ENCODE data around the gene VWA5B1. TPM values are rescaled to one million over a fixed set of nuclear protein-coding genes. Genes with fewer than 3 reads are reported as not detected.

The VWA5B1 gene
- total RNA-seq, 2 donors from 2014 or later: 0.22 to 0.43 TPM

DNA sequence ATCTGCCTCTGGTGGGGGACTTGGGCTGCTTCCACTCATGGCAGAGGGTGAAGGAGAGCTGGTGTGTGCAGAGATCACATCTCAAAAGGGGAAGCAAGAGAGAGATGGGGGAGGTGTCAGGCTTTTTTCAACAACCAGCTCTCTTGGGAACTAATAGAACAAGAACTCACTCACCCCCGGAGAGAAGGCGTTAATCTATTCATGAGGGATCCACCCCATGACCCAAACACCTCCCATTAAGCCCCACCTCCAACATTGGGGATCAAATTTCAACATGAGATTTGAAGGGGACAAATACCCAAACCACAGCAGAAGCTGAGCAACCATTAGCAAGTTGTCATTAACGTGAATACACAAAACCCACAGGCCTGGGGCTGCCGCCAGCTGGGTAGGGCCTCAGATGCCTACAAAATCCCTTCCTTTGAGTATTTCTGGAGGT, 12.0 kb upstream of the VWA5B1 start:
- TF ChIP-seq, protein P1, sequence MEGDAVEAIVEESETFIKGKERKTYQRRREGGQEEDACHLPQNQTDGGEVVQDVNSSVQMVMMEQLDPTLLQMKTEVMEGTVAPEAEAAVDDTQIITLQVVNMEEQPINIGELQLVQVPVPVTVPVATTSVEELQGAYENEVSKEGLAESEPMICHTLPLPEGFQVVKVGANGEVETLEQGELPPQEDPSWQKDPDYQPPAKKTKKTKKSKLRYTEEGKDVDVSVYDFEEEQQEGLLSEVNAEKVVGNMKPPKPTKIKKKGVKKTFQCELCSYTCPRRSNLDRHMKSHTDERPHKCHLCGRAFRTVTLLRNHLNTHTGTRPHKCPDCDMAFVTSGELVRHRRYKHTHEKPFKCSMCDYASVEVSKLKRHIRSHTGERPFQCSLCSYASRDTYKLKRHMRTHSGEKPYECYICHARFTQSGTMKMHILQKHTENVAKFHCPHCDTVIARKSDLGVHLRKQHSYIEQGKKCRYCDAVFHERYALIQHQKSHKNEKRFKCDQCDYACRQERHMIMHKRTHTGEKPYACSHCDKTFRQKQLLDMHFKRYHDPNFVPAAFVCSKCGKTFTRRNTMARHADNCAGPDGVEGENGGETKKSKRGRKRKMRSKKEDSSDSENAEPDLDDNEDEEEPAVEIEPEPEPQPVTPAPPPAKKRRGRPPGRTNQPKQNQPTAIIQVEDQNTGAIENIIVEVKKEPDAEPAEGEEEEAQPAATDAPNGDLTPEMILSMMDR (IDR thresholded peaks at IDR 0.05): no peak
- no peak overlapping the region for H3K4me3 ChIP-seq
- no peaks in the 10 kb centered on the region for H3K27me3 ChIP-seq

DNA sequence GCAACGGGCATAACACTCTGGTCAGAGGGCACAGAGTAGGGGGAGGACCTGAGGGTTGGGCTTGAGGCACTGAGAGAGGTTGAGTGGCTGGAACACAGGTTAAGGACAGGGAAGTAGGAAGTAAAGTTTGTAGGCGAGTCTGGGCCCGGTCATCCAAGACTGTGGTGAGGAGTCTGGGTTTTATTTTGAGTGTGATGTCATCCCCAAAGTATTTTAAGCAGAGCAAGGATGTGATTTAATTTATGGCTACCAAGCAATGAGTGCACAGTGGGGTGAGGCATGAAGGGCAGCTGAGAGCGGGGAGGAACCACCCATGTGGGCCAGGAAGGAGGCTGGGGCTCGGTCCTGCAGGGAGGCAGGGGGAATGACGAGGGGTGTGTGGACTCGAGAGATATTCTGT, 11.2 kb upstream of the VWA5B1 start:
- H3K4me1 ChIP-seq: peaks cover 0 to 5% of the 10 kb centered on the region in 2 donors
- DNase-seq (ENCODE audit: low spot score): no peak
- TF ChIP-seq, protein P1 (IDR thresholded peaks at IDR 0.05): no peak
- no peaks in the 10 kb centered on the region for H3K36me3 ChIP-seq
- no peak overlapping the region for H3K4me3 ChIP-seq
- no peaks in the 10 kb centered on the region for H3K27me3 ChIP-seq
- no peak overlapping the region for H3K27ac ChIP-seq
- no peaks in the 10 kb centered on the region for H3K9me3 ChIP-seq

More for the DNA sequence above, 12.0 kb upstream of the VWA5B1 start:
- no peaks in the 10 kb centered on the region for H3K9me3 ChIP-seq
- H3K36me3 ChIP-seq: no peaks in the 10 kb centered on the region
- no peak overlapping the region for H3K27ac ChIP-seq
- no peak for DNase-seq (ENCODE audit: low spot score)
- H3K4me1 ChIP-seq: peaks cover 0 to 5% of the 10 kb centered on the region in 2 donors

DNA sequence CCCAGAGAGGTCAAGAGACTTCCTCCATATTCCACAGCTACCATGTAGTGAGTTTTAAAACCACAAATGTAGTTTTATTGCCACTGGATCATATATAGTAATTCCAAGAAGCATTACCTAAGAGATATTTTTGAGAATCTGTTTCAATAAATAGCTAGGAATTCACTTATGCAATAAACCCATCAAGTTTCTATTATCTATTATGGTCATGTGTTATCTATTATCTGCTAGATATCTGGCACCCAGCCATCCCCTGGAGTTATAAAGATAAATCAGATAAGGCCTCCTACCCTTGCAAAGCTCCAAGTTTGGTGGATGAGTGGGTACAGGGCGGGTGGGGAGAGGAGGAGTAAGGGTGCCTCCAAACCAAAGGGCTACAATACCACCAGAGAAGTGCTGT, 10.3 kb upstream of the VWA5B1 start:
- Histone ChIP-seq H3K27me3 (no peaks in the 10 kb centered on the region), H3K4me3 (no peak overlapping the region), H3K9me3 (no peaks in the 10 kb centered on the region), H3K4me1 (peaks cover 0 to 5% of the 10 kb centered on the region in 2 donors), H3K36me3 (no peaks in the 10 kb centered on the region), H3K27ac (no peak overlapping the region)
- TF ChIP-seq, protein P1 (IDR thresholded peaks at IDR 0.05): no peak
- DNase-seq (ENCODE audit: low spot score): no peak

DNA sequence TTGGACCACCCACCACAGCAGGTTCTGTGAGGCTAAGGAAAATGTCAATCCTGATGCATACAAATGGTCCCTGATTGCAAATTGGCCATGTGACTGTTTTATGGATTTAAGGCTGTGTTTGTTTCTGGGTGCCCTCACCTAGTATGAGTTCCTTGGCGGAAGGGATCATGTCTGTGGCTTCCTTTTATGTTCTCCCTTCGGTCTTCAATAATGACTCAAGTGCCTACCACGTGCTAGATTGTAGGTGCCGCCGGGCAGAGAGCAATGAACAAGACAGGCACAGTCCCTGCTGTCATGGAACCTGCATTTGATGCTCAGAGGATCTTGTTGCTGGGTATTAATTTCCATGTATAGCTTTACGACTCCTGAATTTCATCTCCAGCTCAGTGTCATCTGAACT, 9.8 kb upstream of the VWA5B1 start:
- TF ChIP-seq, protein P1 (IDR thresholded peaks at IDR 0.05): no peak
- Histone ChIP-seq H3K4me1 (peaks cover 0 to 5% of the 10 kb centered on the region in 2 donors), H3K9me3 (no peaks in the 10 kb centered on the region), H3K36me3 (no peaks in the 10 kb centered on the region), H3K4me3 (no peak overlapping the region), H3K27ac (no peak overlapping the region), H3K27me3 (no peaks in the 10 kb centered on the region)
- no peak for DNase-seq (ENCODE audit: low spot score)

DNA sequence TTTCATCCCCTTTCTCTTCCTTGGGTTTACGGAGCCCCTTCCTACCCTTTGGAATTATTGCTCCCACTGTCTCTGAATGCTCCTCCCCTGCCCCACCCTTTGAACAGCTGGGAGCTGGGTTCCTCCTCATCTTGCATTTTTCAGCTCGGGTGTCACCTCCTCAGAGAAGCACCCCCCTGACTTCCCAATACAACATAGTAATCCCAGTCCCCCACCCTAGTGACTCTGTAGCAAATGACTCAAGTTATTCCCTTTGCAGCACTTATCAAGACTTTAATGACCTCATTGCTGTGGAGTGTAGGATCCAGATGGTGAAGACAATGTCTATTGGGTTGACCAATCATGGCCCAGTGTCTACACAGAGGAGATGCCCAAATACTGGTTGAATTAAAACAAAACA, 8.9 kb upstream of the VWA5B1 start:
- H3K27me3 ChIP-seq: no peaks in the 10 kb centered on the region
- no peaks in the 10 kb centered on the region for H3K9me3 ChIP-seq
- TF ChIP-seq, protein P1 (IDR thresholded peaks at IDR 0.05): no peak
- DNase-seq (ENCODE audit: low spot score): no peak
- H3K4me1 ChIP-seq: peaks cover 0 to 5% of the 10 kb centered on the region in 2 donors
- no peak overlapping the region for H3K4me3 ChIP-seq
- H3K27ac ChIP-seq: no peak overlapping the region
- H3K36me3 ChIP-seq: no peaks in the 10 kb centered on the region

DNA sequence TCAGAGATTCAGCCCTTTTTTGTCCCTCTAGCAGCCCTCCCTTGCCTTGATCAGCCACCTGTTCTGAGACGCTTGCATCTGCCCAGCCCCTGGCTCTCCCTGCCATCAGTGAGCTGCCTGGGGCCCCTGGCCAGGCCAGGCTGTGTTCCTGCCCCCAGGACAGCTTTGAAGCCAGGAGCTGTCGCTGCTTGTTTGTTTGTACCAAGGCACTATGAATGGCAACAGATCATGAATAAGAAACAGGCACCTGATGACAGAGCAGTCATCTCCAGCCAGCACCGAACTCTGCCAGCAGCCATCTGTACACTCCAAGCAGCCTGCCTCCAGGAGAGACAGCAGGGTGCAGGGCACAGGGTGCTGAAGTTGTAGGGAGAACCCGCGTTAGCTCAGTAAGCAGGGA, 8.1 kb upstream of the VWA5B1 start:
- no peaks in the 10 kb centered on the region for H3K36me3 ChIP-seq
- H3K4me1 ChIP-seq: peaks cover 0 to 5% of the 10 kb centered on the region in 2 donors
- peak overlapping the region in 1 of 2 donors; percentile 0 for H3K27ac ChIP-seq
- H3K4me3 ChIP-seq: no peak overlapping the region
- no peaks in the 10 kb centered on the region for H3K27me3 ChIP-seq
- TF ChIP-seq, protein P1 (IDR thresholded peaks at IDR 0.05): no peak
- H3K9me3 ChIP-seq: no peaks in the 10 kb centered on the region
- no peak for DNase-seq (ENCODE audit: low spot score)
